ENCODE results near the gene CWC22.

CWC22 gene

DNA sequence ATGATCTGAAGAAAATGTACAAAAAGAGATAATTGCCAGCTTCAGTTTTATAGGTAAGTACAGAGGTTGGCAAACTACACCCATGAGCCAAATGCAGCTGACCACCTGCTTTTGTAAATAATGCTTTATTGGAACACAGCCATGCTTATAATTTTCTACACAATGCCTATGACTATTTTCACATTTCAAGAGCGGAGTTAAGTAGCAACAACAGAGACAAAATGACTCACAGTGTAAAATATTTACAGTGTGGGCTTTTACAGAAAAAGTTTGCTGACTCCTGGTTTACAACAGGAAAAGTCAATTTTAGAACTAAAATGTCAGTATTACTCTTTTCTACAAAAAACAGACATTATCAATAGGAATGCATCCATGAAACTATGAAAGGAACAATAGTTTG lies 26.0 kb downstream of the CWC22 start:
- Histone ChIP-seq H3K4me2 (ENCODE audit: insufficient read depth, low read length, poor library complexity, severe bottlenecking) (no peak overlapping the region), H3K27ac (replicated peaks; ENCODE audit: low read length) (no peak overlapping the region), H3K9me3 (replicated peaks in 1 of 2; ENCODE audit: control insufficient read depth in 2 of 2, insufficient read depth in 1 of 2, low read depth in 1 of 2, low read length in 2 of 2) (peaks cover 0 to 5% of the 10 kb centered on the region in 2 donors), H4K91ac (ENCODE audit: low read depth, low read length, poor library complexity) (no peak overlapping the region), H3K36me3 (replicated peaks in 1 of 2; ENCODE audit: control insufficient read depth in 2 of 2, insufficient read depth in 2 of 2, low read length in 2 of 2) (peaks cover 13 to 98% of the 10 kb centered on the region in 2 donors), H3K4me1 (ENCODE audit: control insufficient read depth in 2 of 2, insufficient read depth in 1 of 2, low read depth in 1 of 2, low read length in 2 of 2) (no peaks in the 10 kb centered on the region), H2AK5ac (ENCODE audit: low read depth, low read length) (no peak overlapping the region), H2BK12ac (ENCODE audit: low read length) (no peak overlapping the region), H2BK5ac (ENCODE audit: low read length) (no peak overlapping the region), H3K27me3 (ENCODE audit: control insufficient read depth in 3 of 3, insufficient read depth in 3 of 3, low read depth in 1 of 3, low read length in 3 of 3) (no peaks in the 10 kb centered on the region), H3K9ac (ENCODE audit: low read depth, low read length, poor library complexity) (no peak overlapping the region), H2AFZ (ENCODE audit: low read length) (no peak overlapping the region), H3K4me3 (ENCODE audit: low read length in 2 of 2) (no peak overlapping the region), H2BK120ac (ENCODE audit: low read depth, low read length) (no peak overlapping the region), H2BK15ac (ENCODE audit: low read length) (no peak overlapping the region), H3K4ac (ENCODE audit: low read length) (no peak overlapping the region), H3K23ac (ENCODE audit: low read depth, low read length, poor library complexity) (no peak overlapping the region), H3K79me1 (ENCODE audit: low read depth, low read length) (no peaks in the 10 kb centered on the region), H3K14ac (ENCODE audit: low read length) (no peak overlapping the region), H3K18ac (ENCODE audit: low read length) (no peak overlapping the region), H4K8ac (ENCODE audit: low read depth, low read length) (no peak overlapping the region)
- WGBS, 2 donors (ENCODE audit: extremely low coverage in 2 of 2, insufficient read length in 2 of 2, insufficient replicate concordance in 1 of 2): no CpG with 5 or more reads among the region's 1 CpG
- DNase-seq (ENCODE audit: low spot score): no peak

DNA sequence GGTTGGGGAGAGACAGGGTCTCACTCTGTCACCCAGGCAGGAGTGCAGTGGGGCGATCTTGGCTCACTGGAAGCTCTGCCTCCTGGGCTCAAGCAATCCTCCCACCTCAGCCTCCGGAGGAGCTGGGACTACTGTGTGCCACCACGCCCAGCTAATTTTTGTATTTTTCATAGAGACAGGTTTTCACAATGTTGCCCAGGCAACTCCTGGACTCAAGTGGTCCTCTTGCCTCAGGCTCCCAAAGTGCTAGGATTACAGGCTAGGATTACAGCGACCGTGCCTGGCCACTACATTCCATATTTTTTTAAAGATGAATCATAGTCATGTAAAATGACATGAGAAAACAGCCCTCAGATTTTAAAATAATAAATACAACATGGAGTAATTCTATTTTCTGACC lies 32.3 kb downstream of the CWC22 start:
- Histone ChIP-seq H3K18ac (ENCODE audit: low read length) (no peak overlapping the region), H3K4me2 (ENCODE audit: insufficient read depth, low read length, poor library complexity, severe bottlenecking) (no peak overlapping the region), H3K9me3 (replicated peaks in 1 of 2; ENCODE audit: control insufficient read depth in 2 of 2, insufficient read depth in 1 of 2, low read depth in 1 of 2, low read length in 2 of 2) (peaks cover 0 to 3% of the 10 kb centered on the region in 2 donors), H3K4me3 (ENCODE audit: low read length in 2 of 2) (no peak overlapping the region), H2BK120ac (ENCODE audit: low read depth, low read length) (no peak overlapping the region), H3K9ac (ENCODE audit: low read depth, low read length, poor library complexity) (no peak overlapping the region), H3K79me1 (ENCODE audit: low read depth, low read length) (no peaks in the 10 kb centered on the region), H2BK5ac (ENCODE audit: low read length) (no peak overlapping the region), H2BK15ac (ENCODE audit: low read length) (no peak overlapping the region), H2AFZ (ENCODE audit: low read length) (no peak overlapping the region), H3K27ac (replicated peaks; ENCODE audit: low read length) (no peak overlapping the region), H3K27me3 (ENCODE audit: control insufficient read depth in 3 of 3, insufficient read depth in 3 of 3, low read depth in 1 of 3, low read length in 3 of 3) (no peaks in the 10 kb centered on the region), H2BK12ac (ENCODE audit: low read length) (no peak overlapping the region), H3K36me3 (replicated peaks in 1 of 2; ENCODE audit: control insufficient read depth in 2 of 2, insufficient read depth in 2 of 2, low read length in 2 of 2) (peaks cover 4 to 91% of the 10 kb centered on the region in 2 donors), H3K4me1 (ENCODE audit: control insufficient read depth in 2 of 2, insufficient read depth in 1 of 2, low read depth in 1 of 2, low read length in 2 of 2) (no peaks in the 10 kb centered on the region), H4K8ac (ENCODE audit: low read depth, low read length) (no peak overlapping the region), H2AK5ac (ENCODE audit: low read depth, low read length) (no peak overlapping the region), H3K14ac (ENCODE audit: low read length) (no peak overlapping the region), H3K4ac (ENCODE audit: low read length) (no peak overlapping the region), H3K23ac (ENCODE audit: low read depth, low read length, poor library complexity) (no peak overlapping the region), H4K91ac (ENCODE audit: low read depth, low read length, poor library complexity) (no peak overlapping the region)
- no CpG with 5 or more reads among the region's 5 CpGs for WGBS, 2 donors (ENCODE audit: extremely low coverage in 2 of 2, insufficient read length in 2 of 2, insufficient replicate concordance in 1 of 2)
- DNase-seq (ENCODE audit: low spot score): no peak

DNA sequence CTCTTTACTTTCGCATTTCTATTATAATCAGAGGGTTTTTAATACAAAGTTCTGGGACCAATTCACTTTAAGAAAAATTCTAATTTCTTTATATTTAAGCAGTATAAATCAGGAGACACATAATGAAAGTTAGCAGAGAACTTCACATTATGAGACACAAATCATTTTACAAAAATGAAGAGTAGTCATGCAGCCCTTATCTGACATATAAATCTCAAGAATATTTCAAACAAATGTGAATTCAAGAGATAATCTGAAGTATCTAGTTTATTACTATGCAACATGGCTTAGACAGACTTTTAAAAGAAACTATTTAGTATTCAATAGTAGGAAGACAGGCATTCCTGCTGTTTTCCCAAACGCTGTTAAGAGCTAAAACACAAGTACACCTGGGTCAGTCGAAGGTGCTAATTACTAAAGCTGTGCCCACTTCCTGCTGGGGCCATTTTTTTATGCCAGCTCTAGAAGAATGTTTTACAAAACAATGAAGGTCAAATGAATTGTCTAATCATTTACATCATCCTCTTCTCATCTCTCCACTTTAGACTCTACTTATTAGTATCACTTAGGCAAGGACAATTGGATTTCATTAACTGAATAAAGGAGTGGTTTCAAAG lies 40.2 kb downstream of the CWC22 start:
- Histone ChIP-seq H2BK120ac (ENCODE audit: low read depth, low read length) (no peak overlapping the region), H3K9ac (ENCODE audit: low read depth, low read length, poor library complexity) (no peak overlapping the region), H3K18ac (ENCODE audit: low read length) (no peak overlapping the region), H2BK15ac (ENCODE audit: low read length) (no peak overlapping the region), H3K36me3 (replicated peaks in 1 of 2; ENCODE audit: control insufficient read depth in 2 of 2, insufficient read depth in 2 of 2, low read length in 2 of 2) (peaks cover 0 to 92% of the 10 kb centered on the region in 2 donors), H3K4me2 (ENCODE audit: insufficient read depth, low read length, poor library complexity, severe bottlenecking) (no peak overlapping the region), H2AK5ac (ENCODE audit: low read depth, low read length) (no peak overlapping the region), H3K14ac (ENCODE audit: low read length) (no peak overlapping the region), H4K91ac (ENCODE audit: low read depth, low read length, poor library complexity) (no peak overlapping the region), H3K23ac (ENCODE audit: low read depth, low read length, poor library complexity) (no peak overlapping the region), H3K27ac (replicated peaks; ENCODE audit: low read length) (no peak overlapping the region), H3K27me3 (ENCODE audit: control insufficient read depth in 3 of 3, insufficient read depth in 3 of 3, low read depth in 1 of 3, low read length in 3 of 3) (no peaks in the 10 kb centered on the region), H4K8ac (ENCODE audit: low read depth, low read length) (no peak overlapping the region), H2AFZ (ENCODE audit: low read length) (no peak overlapping the region), H3K79me1 (ENCODE audit: low read depth, low read length) (no peaks in the 10 kb centered on the region), H3K4me1 (ENCODE audit: control insufficient read depth in 2 of 2, insufficient read depth in 1 of 2, low read depth in 1 of 2, low read length in 2 of 2) (peaks cover 0 to 4% of the 10 kb centered on the region in 2 donors), H3K4me3 (ENCODE audit: low read length in 2 of 2) (no peak overlapping the region), H2BK5ac (ENCODE audit: low read length) (no peak overlapping the region), H2BK12ac (ENCODE audit: low read length) (no peak overlapping the region), H3K4ac (ENCODE audit: low read length) (no peak overlapping the region), H3K9me3 (replicated peaks in 1 of 2; ENCODE audit: control insufficient read depth in 2 of 2, insufficient read depth in 1 of 2, low read depth in 1 of 2, low read length in 2 of 2) (no peaks in the 10 kb centered on the region)
- DNase-seq (ENCODE audit: low spot score): no peak
- WGBS, 2 donors (ENCODE audit: extremely low coverage in 2 of 2, insufficient read length in 2 of 2, insufficient replicate concordance in 1 of 2): no CpG with 5 or more reads among the region's 3 CpGs

DNA sequence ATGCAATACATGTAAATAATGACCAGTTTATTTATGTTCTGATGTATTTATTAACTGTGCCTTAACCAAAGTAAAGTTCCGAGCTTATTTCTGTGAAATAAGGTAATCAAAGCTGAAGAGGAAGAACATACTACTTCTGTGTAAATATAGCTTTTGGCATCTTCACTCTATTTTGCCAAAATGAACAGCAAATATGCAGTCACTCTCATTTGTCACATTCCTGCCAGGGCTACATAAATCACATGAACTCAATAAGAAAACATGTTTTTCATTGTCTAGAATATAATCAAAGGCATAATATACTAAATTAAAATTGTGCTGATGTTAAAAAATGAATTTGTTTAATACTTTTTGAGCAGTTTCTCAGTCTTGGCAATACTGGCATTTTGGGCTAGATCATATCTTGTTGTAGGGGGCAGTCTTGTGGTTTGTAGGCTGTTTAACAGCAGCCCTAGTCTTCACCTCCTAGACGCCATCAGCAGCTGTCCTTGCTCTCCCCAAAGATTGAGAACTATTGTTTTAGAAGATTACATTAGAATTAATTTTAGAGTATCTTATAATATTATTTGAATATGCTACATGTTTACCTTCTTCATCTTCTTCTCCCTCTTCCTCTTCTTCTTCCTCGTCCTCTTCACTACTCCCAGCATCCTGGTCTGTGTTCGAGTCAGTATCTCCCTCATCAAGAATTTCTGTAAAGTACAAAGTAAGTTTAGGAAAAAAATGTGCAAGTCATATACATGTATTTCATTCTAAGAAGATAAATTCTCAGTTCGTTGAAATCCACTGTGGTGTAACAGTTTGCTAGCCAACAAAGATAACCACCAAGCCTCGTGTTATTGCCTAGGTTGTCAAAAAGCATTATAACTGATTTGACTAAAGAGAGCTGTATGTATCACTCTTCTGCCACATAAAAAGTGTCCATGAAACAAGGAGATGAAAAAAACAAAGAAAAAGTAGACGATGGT lies 41.5 kb downstream of the CWC22 start:
- H4K91ac ChIP-seq (ENCODE audit: low read depth, low read length, poor library complexity): no peak overlapping the region
- no CpG with 5 or more reads among the region's 7 CpGs for WGBS, 2 donors (ENCODE audit: extremely low coverage in 2 of 2, insufficient read length in 2 of 2, insufficient replicate concordance in 1 of 2)
- no peak overlapping the region for H2BK15ac ChIP-seq (ENCODE audit: low read length)
- peaks cover 0 to 92% of the 10 kb centered on the region in 2 donors for H3K36me3 ChIP-seq (replicated peaks in 1 of 2; ENCODE audit: control insufficient read depth in 2 of 2, insufficient read depth in 2 of 2, low read length in 2 of 2)
- no peak overlapping the region for H2AFZ ChIP-seq (ENCODE audit: low read length)
- H3K9ac ChIP-seq (ENCODE audit: low read depth, low read length, poor library complexity): no peak overlapping the region
- H3K14ac ChIP-seq (ENCODE audit: low read length): no peak overlapping the region
- H2BK5ac ChIP-seq (ENCODE audit: low read length): no peak overlapping the region
- H3K18ac ChIP-seq (ENCODE audit: low read length): no peak overlapping the region
- H3K4ac ChIP-seq (ENCODE audit: low read length): no peak overlapping the region
- no peak overlapping the region for H3K23ac ChIP-seq (ENCODE audit: low read depth, low read length, poor library complexity)
- no peak overlapping the region for H2AK5ac ChIP-seq (ENCODE audit: low read depth, low read length)
- H3K9me3 ChIP-seq (replicated peaks in 1 of 2; ENCODE audit: control insufficient read depth in 2 of 2, insufficient read depth in 1 of 2, low read depth in 1 of 2, low read length in 2 of 2): no peaks in the 10 kb centered on the region
- DNase-seq (ENCODE audit: low spot score): no peak
- no peak overlapping the region for H3K27ac ChIP-seq (replicated peaks; ENCODE audit: low read length)
- H3K27me3 ChIP-seq (ENCODE audit: control insufficient read depth in 3 of 3, insufficient read depth in 3 of 3, low read depth in 1 of 3, low read length in 3 of 3): no peaks in the 10 kb centered on the region
- peaks cover 0 to 4% of the 10 kb centered on the region in 2 donors for H3K4me1 ChIP-seq (ENCODE audit: control insufficient read depth in 2 of 2, insufficient read depth in 1 of 2, low read depth in 1 of 2, low read length in 2 of 2)
- H4K8ac ChIP-seq (ENCODE audit: low read depth, low read length): no peak overlapping the region
- no peak overlapping the region for H2BK120ac ChIP-seq (ENCODE audit: low read depth, low read length)
- H3K4me2 ChIP-seq (ENCODE audit: insufficient read depth, low read length, poor library complexity, severe bottlenecking): no peak overlapping the region
- no peak overlapping the region for H2BK12ac ChIP-seq (ENCODE audit: low read length)
- no peak overlapping the region for H3K4me3 ChIP-seq (ENCODE audit: low read length in 2 of 2)
- no peaks in the 10 kb centered on the region for H3K79me1 ChIP-seq (ENCODE audit: low read depth, low read length)

Measured in neuronal stem cell (in vitro differentiated cells).